Kidney (tissue), 14 donors: ENCODE measurements around the gene DUS3L. TPM values are rescaled to one million over a fixed set of nuclear protein-coding genes. Genes with fewer than 3 reads are reported as not detected.

ENCODE experiments used
- DNase-seq, 5 donors: peaks; one replicate each; pipeline ENCODE4 v3.0.0-alpha.2; 2013 to 2020
- FAIRE-seq: peaks from 2 replicates; lab custom pipeline; 2012; peaks lifted over from hg19 to GRCh38; lab: Jason Lieb, UNC
- H3K27ac ChIP-seq, 2 donors: one replicate each; pipeline ENCODE4 v1.7.0; 2013; ENCODE audit warnings: low read depth in 2 of 2, low read length in 2 of 2, inconsistent platforms in 1 of 2
- H3K27me3 ChIP-seq: one replicate; pipeline ENCODE4 v1.7.1; 2013; ENCODE audit warnings: low read length, inconsistent platforms; ENCODE audit not compliant: control insufficient read depth, insufficient read depth
- H3K36me3 ChIP-seq, 3 donors: one replicate each; pipeline versions ENCODE4 v1.7.0 to v1.7.1; 2013; ENCODE audit warnings: low read length in 3 of 3, control low read depth in 1 of 3, inconsistent platforms in 1 of 3; ENCODE audit not compliant: insufficient read depth in 3 of 3, control insufficient read depth in 2 of 3
- H3K4me1 ChIP-seq, 3 donors: one replicate each; pipeline versions ENCODE4 v1.7.0 to v1.7.1; 2013; ENCODE audit warnings: low read length in 3 of 3, inconsistent platforms in 1 of 3, low read depth in 1 of 3; ENCODE audit not compliant: control insufficient read depth in 2 of 3, insufficient read depth in 2 of 3
- H3K4me3 ChIP-seq, 3 donors: one replicate each; pipeline versions ENCODE4 v1.7.0 to v1.8.1; 2013; ENCODE audit warnings: low read length in 3 of 3, control low read depth in 1 of 3, inconsistent platforms in 1 of 3
- H3K9ac ChIP-seq, 3 donors: one replicate each; pipeline versions ENCODE4 v1.7.0 to v1.7.1; 2013; ENCODE audit warnings: low read length in 3 of 3, control low read depth in 1 of 3, inconsistent platforms in 1 of 3
- H3K9me3 ChIP-seq, 3 donors: one replicate each; pipeline versions ENCODE4 v1.7.0 to v1.7.1; 2013; ENCODE audit warnings: low read length in 3 of 3, control low read depth in 1 of 3, inconsistent platforms in 1 of 3; ENCODE audit not compliant: control insufficient read depth in 2 of 3, insufficient read depth in 1 of 3
- CTCF ChIP-seq: IDR thresholded peaks from 3 replicates; pipeline ENCODE4 v1.5.1; 2012; ENCODE audit warnings: mild to moderate bottlenecking, moderate library complexity, borderline replicate concordance; ENCODE audit not compliant: insufficient read depth; ENCODE audit errors: extremely low read depth
- intact Hi-C: fragments of 100-400 bp; cut with DNase I; formaldehyde crosslinking; loops from one replicate; pipeline ENCODE4 v1.11.1; 2022
- polyA plus RNA-seq: library from polyadenylated mRNA; stranded (reverse); fragments of 350-450 nt; fragmentation: Illumina TruSeq; extraction: RNeasy Lipid Tissue Mini Kit (QIAGEN cat#74804); gene quantifications from one replicate; pipeline ENCODE4 v1.2.3, GENCODE V29; 2014; ENCODE audit warnings: low read depth, low replicate concordance; ENCODE audit not compliant: insufficient read depth
- total RNA-seq: library from RNA; stranded (reverse); fragmentation: NEBNext Ultra II Directional; extraction: Animal tissue kit (Norgen Biotek cat#: 25700); gene quantifications from one replicate; pipeline ENCODE4 v1.2.1, GENCODE V29; 2021
- donor health status: control.
- donor health status: control.
- donor health status: control.
- donor health status: control.
- donor health status: control.
- donor health status: DM: yes; HTN: yes; CAD: no.
- donor health status: Normal renal cell carcinoma (clear cell type).

DUS3L gene
- total and polyA plus RNA-seq, 2 donors from 2014 or later = 18.1 to 37.6 TPM

GRCh38 chr19:5820785-5821184 is 29.8 kb upstream of the DUS3L start:
- FAIRE-seq = no peak
- H3K4me1 ChIP-seq = no peaks in the 10 kb centered on the region
- intact Hi-C loops = no loop called here
- H3K9ac ChIP-seq = no peak overlapping the region
- TF ChIP-seq CTCF = no peak
- H3K27ac ChIP-seq = no peak overlapping the region
- no peaks in the 10 kb centered on the region for H3K9me3 ChIP-seq
- no peaks in the 10 kb centered on the region for H3K36me3 ChIP-seq
- H3K4me3 ChIP-seq = no peak overlapping the region
- peak in 1 of 5 donors; percentile 45 for DNase-seq
- H3K27me3 ChIP-seq = no peaks in the 10 kb centered on the region

- FAIRE-seq = no peak
- H3K36me3 ChIP-seq = no peaks in the 10 kb centered on the region
- no peaks in the 10 kb centered on the region for H3K9me3 ChIP-seq
- no peak overlapping the region for H3K9ac ChIP-seq
- H3K4me1 ChIP-seq = no peaks in the 10 kb centered on the region
- intact Hi-C loops = no loop called here
- peak in 1 of 5 donors; percentile 39 for DNase-seq
- TF ChIP-seq CTCF = no peak
- H3K27me3 ChIP-seq = no peaks in the 10 kb centered on the region
- no peak overlapping the region for H3K4me3 ChIP-seq
- H3K27ac ChIP-seq = no peak overlapping the region
Observed at GRCh38 chr19:5818594-5818993, 27.6 kb upstream of the DUS3L start.

- H3K4me3 ChIP-seq = no peak overlapping the region
- intact Hi-C loops = no loop called here
- H3K9me3 ChIP-seq = no peaks in the 10 kb centered on the region
- DNase-seq (no peak), FAIRE-seq (no peak)
- H3K36me3 ChIP-seq = no peaks in the 10 kb centered on the region
- no peak overlapping the region for H3K27ac ChIP-seq
- H3K4me1 ChIP-seq = no peaks in the 10 kb centered on the region
- TF ChIP-seq CTCF = no peak
- no peaks in the 10 kb centered on the region for H3K27me3 ChIP-seq
- H3K9ac ChIP-seq = no peak overlapping the region
Observed at GRCh38 chr19:5817218-5817617, 26.3 kb upstream of the DUS3L start.

- intact Hi-C loops = no loop called here
- no peak overlapping the region for H3K9ac ChIP-seq
- H3K27me3 ChIP-seq = no peaks in the 10 kb centered on the region
- no peak for TF ChIP-seq CTCF
- DNase-seq (no peak), FAIRE-seq (no peak)
- no peaks in the 10 kb centered on the region for H3K9me3 ChIP-seq
- no peaks in the 10 kb centered on the region for H3K36me3 ChIP-seq
- H3K4me3 ChIP-seq = no peak overlapping the region
- no peaks in the 10 kb centered on the region for H3K4me1 ChIP-seq
- no peak overlapping the region for H3K27ac ChIP-seq
Observed at GRCh38 chr19:5814852-5815246, 23.9 kb upstream of the DUS3L start.
